Stimulated activated CD4-positive, alpha-beta T cell treated with anti-CD3 and anti-CD28 coated beads, Interleukin-4, amount 100 ng/mL, for 1 hour (primary cell): Measurements from ENCODE around the gene SERPINA5.

ENCODE experiments used
- DNase-seq: peaks from one replicate; pipeline ENCODE4 v3.0.0-alpha.2; 2020

SERPINA5 gene

GRCh38 chr14:94581127-94581999 lies at the start of gene SERPINA5:
Gene SERPINA5 (plus strand): TSS chr14:94581426. CDS start chr14:94587363, 5,937 bp downstream.
- no peak for DNase-seq

DNA sequence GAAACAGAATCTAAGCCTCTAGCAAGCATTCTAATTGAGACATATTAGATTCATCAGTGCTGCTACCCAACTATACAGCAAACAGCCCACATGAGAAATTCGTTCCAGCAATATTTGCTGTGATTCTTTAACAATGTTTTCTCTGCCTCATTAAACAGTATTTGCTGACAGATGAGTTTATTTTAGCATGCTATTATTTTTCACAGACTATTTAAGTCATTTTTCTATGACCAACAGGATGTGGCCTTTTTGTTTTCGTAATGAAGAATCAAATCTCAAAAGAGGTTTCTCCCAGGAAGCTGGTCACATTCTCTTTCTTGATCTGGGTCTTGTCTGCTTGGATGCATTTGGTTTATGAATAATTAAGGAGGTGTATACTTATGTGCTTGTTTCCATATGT lies 48.8 kb upstream of the SERPINA5 start:
- no peak for DNase-seq

DNA sequence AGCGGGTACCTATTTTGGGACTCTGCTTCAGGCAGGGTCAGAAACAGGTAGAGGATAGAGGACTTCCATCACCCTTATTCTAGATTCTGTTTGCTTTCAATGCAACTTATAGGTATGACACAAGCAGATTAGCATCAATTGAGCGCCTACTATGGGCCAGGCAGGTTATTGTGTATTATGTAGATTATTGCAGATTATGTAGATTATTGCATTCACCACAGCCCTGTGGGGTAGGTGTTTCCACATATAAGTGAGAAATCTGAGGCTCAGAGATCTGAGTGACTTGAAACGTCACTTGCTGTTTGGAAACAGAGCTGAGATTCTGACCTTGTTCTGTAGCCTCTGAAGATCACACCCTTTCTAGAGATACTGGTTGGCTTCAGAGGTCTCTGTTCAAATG lies 45.7 kb upstream of the SERPINA5 start:
- no peak for DNase-seq

DNA sequence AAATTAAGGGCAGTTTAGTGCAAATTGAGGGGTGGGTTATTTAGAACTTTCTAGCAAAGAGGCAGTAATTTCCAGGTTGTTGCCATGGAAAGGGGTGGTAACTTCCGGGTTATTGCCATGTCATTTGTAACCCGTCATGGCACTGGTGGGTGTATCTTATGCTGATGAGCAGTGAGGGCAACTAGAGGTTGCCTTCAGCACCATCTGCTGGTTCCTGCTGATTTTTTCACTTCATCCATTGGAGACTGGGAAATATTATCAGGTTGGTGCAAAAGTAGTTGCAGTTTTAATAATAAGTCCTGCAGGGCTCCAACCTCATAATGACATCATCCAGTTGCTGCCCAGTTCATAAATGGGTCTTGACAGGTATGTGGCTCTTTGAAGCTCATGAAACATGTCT lies 44.4 kb upstream of the SERPINA5 start:
- no peak for DNase-seq

- no peak for DNase-seq
These were observed 43.0 kb upstream of the SERPINA5 start for GRCh38 chr14:94538070-94538740.

DNA sequence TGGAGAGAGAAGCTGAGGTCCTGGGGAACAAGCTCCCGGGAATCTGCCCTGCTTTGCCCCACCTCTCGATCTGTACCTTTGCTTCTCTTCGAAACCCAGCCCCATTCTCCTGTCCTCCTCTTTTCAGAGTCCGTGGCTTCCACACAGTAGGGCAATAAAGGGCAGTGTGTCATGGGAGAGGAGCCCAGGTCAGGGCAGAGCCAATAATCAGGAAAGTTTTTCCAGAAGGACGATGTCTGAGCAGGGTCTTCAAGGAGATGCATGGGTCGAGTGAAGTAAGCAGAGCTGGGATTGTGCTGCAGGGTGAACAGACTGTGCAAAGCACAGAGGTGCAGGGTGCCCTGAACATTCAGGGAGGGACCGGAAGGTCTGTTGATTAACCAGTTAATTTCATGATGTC lies 42.0 kb upstream of the SERPINA5 start:
- no peak for DNase-seq

- no peak for DNase-seq
These were observed 41.0 kb upstream of the SERPINA5 start for GRCh38 chr14:94540031-94540794.

- DNase-seq, result no peak
These were observed 39.8 kb upstream of the SERPINA5 start for GRCh38 chr14:94541234-94541975.

DNA sequence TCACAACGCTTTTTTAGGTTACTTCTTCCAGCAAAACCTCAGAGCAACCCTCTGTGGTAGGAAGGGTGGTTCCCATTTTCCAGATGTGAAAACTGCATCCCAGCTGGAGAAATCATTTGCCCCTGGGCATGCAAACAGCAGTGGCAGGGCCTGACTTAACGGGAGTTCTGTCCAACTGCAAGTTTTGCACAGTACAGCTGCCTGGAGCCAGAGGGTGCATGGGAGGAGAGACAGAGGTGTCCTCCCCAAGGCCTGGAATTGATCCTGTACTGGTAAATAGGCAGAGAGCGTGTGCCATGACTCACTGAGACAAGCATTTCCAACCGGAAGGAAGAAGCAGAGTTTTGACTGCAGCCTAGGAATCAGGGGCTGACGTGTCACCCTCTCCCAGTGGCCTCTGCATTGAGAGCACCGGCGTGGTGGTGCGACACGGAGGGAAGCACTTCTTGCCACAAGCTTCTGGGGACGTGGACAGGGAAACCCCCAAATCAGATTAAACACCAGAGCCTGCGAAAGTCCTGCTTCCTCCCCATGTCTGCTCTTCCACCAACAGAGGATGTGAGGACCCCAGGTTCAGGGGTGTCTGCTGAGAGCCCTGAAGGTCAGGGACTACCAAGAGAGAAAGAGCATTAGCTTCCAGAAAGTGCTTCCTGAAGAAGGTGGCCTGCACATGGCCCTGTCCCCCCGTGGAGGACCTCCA lies 39.0 kb upstream of the SERPINA5 start:
- DNase-seq, result no peak

DNA sequence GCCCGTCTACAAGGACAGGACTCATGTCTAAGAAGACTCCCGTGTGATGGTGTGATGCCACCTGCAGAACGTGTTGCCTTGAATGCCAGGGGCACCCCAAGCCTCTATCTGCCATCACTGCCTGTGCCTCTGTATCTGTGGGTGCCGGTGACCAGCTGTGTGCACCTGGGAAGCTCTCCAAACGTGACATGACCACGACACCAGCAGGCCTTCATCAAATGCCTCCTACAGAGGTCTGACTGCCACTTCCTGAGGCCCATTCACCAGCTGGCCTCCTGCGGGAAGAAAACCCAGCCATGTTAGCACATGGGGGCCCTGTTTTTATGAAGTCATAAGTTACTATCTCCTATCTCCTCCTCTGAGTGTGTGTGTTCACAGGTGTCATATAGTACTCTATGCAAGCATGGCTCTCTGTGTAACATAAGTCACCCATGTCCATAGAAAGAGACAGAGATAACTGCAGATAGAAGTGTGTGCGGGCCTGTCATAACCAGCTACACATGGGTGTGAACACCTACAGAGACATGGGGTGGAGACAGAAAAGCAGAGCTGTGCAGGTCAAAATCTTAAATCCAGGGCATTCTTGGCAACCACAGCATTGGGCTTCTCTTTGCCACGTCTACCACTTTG lies 38.3 kb upstream of the SERPINA5 start:
- no peak for DNase-seq

DNA sequence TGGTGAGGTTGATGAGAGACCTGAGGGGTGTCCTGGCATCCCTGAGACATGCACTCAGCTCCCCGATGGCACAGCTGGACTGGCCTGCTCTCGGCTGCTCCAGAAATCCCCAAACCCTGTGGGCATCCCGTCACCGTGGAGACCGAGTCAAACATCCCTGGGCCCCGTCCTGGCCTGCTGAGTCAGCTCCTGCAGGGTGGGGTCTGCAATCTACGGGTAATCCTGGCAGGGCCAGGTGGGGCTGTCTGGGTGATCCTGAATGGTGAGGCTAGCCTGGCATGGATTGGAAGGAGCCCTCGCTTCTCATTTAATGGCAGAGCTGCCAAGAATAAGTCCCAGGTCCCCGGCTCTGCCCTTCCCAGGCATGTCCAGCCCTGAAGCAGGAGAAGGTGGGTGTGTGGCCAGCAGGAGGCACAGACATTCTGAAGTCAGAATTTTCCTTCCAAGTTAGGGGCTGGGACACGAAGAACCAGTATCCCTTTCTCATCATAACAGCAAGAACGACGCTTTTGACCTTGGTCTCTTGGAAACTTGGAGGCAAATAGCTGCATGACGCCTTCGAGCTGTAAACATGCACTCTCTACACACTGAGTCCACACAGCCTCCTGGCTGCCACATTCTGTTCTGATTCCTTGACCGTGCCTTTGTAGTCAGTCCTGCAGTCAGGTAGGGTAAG lies 37.6 kb upstream of the SERPINA5 start:
- DNase-seq, result no peak

GRCh38 chr14:94544726-94545125 lies 36.5 kb upstream of the SERPINA5 start:
- DNase-seq, result no peak

DNA sequence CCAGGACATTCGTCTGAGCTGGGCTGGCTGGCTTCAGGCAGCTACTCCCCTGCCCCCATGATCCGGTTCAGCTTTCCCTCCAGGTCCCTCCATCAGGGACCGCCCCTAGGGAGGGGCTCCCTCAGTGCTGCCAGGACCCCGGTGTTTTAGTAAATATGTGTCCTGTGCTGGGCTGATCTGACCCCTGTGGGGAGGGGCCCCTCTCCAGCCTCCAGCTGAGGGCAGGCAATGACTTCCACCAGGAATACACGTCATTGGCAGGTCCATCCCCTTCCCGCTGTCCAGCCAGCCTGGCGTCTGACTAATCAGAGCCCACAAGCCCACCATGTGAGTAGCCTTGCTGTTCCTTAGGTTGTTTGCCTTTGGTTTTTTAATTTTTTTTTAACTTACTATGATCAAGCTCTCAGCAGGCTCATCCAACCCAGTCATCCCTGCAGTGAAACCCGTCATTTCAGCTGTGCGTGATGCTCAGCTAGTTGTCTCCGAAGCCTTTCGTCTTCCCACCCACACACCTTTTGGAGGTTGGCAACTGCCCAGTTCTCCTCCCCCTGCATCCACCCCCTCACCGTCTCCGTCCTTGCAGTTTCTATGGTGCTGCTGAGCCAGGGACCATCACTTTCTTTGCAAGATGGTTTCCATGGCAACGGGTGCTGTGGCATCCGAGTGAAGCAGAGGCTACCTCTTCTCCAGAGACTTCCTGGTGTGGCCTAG lies 35.9 kb upstream of the SERPINA5 start:
- DNase-seq, result no peak

DNA sequence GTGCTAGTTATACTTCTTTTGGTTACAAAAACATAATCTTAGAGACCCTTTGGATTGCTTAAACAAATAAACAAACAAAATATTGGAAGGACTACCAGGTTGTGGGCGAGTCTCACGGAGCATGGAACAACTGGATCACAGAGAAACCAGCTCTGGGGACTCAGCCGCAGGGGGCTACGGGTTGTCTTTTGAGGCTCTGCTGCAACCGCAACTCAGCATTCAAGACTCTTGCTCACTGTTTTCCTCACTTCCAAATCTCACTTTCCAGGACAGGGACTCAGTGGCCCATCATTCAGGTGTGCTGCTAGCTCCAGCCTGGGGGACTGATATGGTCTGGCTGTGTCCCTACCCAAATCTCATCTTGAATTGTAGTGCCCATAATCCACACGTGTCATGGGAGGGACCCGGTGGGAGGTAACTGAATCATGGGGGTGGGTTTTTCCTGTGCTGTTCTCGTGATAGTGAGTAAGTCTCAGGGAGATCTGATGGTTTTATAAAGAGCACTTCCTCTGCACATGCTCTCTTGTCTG lies 34.0 kb upstream of the SERPINA5 start:
- no peak for DNase-seq

DNA sequence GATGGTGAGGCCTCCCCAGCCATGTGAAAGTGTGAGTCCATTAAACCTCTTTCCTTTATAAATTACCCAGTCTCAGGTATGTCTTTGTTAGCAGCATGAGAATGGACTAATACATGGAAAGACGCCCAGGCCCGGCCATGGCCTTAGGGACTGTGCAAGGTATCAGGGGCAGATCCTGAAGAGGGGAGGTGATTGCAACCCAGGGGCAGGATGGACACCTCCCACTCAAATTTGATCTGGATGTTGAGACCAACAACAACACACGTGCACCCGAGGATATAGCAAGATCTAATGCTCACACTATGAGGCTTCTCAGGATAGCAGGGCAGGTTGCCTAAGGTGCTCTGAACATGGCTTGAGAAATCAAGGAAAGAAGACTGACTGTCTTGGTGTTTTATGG lies 33.5 kb upstream of the SERPINA5 start:
- DNase-seq, result no peak

GRCh38 chr14:94548131-94548998 lies 32.9 kb upstream of the SERPINA5 start:
- DNase-seq, result no peak

DNA sequence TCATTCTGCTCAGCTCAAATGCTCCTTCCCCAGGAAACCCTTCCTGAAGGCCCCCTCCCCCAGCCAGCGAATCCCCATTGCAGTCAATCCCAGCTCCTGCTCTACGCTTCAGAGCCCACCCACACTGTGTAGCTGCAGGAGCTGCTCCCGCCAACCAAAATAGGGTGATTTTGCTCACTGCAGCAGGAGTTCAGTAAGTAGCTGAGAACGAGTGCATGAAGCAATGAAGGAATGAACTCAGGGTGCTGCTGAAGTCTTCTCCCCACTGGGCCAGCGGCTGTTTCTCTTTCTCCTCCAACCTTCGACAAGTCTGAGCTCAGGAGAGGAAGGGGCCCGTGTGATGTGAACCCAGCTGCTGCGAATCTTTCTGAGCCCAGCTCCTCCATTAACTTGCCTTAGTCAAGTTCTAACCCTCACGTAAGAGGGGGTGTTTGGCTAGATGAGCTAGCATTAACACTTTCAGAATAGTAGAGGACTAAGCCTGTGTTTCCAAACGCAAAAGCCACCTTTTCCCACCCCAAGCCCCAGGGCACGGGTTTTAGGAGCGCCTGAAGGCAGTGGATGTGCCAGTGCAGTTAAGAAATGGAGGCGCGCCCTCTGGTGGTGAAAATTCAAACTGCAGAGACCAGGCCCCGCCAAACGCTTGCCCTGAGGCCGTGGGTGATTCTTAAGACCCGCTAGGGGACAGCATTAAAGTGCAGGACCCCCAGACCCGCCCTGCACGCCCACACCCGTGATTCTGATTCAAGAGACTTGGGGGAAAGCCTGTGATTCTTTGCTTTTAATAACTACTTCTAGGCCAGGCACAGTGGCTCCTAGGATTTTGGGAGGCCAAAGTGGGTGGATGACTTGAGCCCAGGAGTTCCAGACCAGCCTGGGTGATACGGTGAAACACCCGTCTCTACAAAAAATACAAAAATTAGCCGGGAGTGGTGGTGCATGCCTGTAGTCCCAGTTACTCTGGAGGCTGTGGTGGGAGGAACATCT lies 31.9 kb upstream of the SERPINA5 start:
- peak; percentile 62 for DNase-seq

DNA sequence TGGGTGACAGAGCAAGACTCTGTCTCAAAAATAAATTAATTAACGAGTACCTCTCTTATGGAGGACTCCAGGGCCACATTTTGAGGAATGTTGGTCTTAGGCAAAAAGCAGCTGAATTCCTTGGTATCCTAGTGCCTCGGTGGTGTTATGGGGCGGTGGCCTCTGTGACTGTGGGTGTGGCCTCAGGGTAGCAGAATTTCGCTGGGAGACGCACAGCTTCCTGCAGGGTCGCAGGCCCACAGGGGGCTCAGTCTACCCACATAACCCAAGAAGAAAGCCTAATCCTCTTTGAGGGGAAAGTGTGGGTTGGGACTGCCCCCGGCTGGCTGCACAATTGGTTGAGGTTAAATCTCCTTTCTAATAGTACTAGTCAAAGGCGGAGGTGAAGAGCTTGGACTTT lies 31.2 kb upstream of the SERPINA5 start:
- no peak for DNase-seq
